ENCODE measurements around the gene RGS3. TPM values are rescaled to one million over a fixed set of nuclear protein-coding genes. Genes with fewer than 3 reads are reported as not detected.

The RGS3 gene
- total RNA-seq, 2 donors from 2014 or later: 23.0 to 85.8 TPM

DNA sequence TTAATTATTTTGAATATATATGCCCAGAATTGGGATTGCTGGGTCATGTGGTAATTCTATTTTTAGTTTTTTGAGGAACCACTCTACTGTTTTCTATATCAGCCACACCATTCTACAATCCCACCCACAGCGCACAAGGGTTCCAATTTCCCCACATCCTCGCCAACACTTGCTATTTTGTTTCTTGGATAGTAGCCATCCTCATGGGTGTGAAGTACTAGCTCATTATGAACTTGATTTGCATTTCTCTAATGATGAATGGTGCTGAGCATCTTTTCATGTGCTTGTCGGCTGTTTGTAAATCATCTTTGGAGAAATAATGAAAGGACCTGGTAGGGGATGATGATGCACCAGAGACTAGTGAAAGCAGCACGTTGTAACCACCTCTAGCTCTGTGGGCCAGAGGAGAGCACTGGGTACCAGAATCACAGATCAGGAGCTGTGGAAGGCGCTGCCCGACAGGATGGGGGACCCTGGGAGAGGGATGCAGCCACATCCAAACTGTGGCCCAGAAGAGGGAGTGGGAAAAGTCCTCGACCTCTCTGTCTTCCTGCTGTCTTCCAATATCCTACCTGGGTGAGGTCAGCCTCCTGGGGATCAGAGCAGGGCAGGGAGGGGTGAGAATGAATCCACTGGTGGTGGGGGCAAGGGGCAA is 155.4 kb downstream of the RGS3 start:
- Mint-ChIP-seq H3K4me3 (peak overlapping the region; percentile 73), H3K36me3 (ENCODE audit: low read depth) (no peaks in the 10 kb centered on the region), H3K27ac (peak overlapping the region; percentile 95), H3K27me3 (peaks cover 10% of the 10 kb centered on the region), H3K4me1 (peaks cover 52% of the 10 kb centered on the region), H3K9me3 (no peaks in the 10 kb centered on the region)
- no peak for ATAC-seq (replicated peaks)

DNA sequence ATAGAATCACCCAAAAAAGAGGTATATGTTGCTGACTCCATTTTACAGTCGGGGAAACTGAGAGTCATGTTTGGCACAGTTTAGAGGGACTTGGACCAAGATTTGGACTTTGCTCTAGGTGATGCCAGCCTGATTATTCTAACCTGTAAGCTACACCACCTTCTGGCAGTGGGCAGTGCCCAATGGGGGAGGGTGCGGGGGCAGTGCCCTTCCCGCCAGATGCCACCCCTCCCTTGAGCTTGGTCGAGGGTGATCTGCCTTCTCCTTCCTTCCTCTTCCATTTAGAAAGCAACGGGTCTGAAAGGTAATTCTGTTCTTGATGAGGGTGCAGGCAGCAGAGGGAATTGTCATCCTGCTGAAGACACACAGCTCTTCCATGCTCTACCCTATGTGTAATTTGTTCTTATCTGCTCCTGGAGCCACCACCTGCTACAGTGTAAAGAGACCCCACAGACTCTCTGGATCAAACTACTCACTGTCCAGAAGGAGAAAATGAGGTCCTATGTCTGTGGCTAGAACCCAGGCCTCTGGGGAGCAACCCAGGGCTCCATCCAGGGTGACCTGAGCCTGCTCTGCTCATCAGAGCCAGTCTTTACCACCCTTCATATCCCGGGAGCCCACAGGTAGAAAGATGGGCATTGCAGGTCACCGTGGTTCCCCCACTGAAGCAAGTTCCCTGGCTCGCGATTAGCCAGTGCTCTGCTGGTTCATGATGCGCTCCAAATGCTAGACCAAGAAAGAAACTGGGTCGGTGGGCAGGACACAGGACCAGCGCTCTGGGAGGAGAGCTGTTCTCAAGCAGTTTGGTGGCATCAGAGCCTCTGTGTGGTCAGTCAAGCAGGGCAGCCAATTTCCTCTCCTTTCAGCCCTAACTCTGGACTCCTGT is 156.2 kb downstream of the RGS3 start:
- Mint-ChIP-seq H3K36me3 (ENCODE audit: low read depth) (no peaks in the 10 kb centered on the region), H3K9me3 (no peaks in the 10 kb centered on the region), H3K27me3 (peaks cover 8% of the 10 kb centered on the region), H3K4me1 (peaks cover 46% of the 10 kb centered on the region), H3K4me3 (peak overlapping the region; percentile 73), H3K27ac (peak overlapping the region; percentile 95)
- ATAC-seq (replicated peaks): no peak

DNA sequence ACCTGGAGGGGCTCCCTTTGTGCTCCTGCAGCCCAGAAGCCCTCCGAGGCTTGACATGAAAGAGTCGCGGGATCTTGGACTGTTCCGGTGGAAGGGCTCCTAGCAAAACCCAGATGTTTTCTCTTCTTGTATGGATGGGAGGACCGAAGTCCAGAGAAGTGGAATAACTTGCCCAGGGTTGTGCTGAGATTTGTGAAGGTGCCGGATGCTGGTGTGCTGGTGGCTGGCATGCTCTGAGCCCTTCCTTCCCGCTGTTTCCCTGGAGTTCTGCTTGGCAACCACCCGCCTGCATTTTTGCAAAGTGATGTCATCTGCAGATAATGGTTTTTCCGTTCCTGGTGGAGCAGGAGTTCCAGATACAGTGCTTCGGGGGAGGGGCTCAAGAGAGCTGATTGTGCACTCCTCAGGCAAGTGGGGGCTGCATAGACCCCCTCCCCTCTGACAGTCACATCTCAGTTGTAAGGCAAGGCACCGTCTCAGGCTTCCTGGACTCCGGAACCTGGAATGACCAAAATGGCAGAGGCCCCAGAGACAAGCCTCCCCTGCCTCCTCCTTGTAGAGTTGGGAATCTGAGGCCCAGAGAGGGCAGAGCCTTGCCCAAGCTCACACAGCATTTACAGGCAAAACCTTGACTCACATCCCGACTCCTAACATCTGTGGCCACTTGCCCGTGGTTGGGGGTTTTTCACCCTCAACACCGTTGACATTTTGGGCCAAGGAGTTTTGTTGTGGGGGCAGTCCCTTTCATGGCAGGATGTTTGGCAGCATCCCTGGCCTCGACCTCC is 157.0 kb downstream of the RGS3 start:
- H3K4me1 Mint-ChIP-seq: peaks cover 38% of the 10 kb centered on the region
- H3K27ac Mint-ChIP-seq: peak overlapping the region; percentile 95
- peaks cover 8% of the 10 kb centered on the region for H3K27me3 Mint-ChIP-seq
- no peaks in the 10 kb centered on the region for H3K9me3 Mint-ChIP-seq
- no peaks in the 10 kb centered on the region for H3K36me3 Mint-ChIP-seq (ENCODE audit: low read depth)
- peak; percentile 53 for ATAC-seq (replicated peaks)
- H3K4me3 Mint-ChIP-seq: peak overlapping the region; percentile 73

DNA sequence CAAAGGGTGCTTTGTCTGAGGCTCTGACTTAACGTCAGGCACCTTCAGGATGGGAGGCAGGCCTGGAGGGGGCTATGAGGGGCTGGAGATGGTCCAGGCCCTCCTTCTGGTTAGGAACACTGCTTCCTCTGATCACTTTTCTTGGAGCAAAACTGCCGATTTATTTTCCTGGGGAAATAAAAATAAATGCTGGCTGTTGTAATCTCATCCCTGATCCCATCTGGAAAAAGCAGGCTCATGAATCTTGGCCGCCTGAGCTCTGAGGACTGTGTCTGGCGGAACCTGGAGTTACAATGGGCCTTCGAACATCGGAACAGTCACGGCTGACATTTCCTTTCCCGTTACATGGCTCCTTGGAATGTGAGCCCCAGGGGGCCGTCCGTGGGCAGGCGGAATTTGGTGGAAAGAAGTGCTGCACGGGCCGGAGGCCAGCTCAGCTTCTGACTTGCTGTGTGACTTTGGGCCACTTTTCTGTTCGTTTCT is 157.8 kb downstream of the RGS3 start:
- H3K4me1 Mint-ChIP-seq: peaks cover 35% of the 10 kb centered on the region
- ATAC-seq (replicated peaks): no peak
- peak overlapping the region; percentile 95 for H3K27ac Mint-ChIP-seq
- H3K36me3 Mint-ChIP-seq (ENCODE audit: low read depth): no peaks in the 10 kb centered on the region
- peaks cover 8% of the 10 kb centered on the region for H3K27me3 Mint-ChIP-seq
- no peaks in the 10 kb centered on the region for H3K9me3 Mint-ChIP-seq
- H3K4me3 Mint-ChIP-seq: peak overlapping the region; percentile 73

DNA sequence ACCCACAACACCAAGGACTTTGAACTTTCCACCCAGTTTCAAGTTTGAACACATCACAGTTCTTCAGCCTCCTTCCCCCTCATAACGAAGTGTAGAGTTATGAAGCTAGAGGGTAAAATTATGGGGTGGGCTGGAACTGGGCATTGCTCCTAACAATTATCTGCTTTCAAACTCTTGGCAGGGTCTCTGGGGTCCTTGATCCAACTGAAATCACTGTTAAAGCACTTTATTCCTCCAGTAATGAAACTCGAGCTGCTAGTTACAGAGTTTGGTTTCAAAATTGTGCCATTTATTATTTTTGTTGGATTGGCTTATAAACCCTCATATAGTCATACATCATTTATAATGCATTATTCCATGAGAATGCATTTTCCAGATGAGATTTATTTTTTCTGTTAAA is 158.5 kb downstream of the RGS3 start:
- peaks cover 35% of the 10 kb centered on the region for H3K4me1 Mint-ChIP-seq
- peak overlapping the region; percentile 73 for H3K4me3 Mint-ChIP-seq
- peaks cover 8% of the 10 kb centered on the region for H3K27me3 Mint-ChIP-seq
- H3K36me3 Mint-ChIP-seq (ENCODE audit: low read depth): no peaks in the 10 kb centered on the region
- H3K9me3 Mint-ChIP-seq: no peaks in the 10 kb centered on the region
- H3K27ac Mint-ChIP-seq: peak overlapping the region; percentile 95
- ATAC-seq (replicated peaks): no peak

DNA sequence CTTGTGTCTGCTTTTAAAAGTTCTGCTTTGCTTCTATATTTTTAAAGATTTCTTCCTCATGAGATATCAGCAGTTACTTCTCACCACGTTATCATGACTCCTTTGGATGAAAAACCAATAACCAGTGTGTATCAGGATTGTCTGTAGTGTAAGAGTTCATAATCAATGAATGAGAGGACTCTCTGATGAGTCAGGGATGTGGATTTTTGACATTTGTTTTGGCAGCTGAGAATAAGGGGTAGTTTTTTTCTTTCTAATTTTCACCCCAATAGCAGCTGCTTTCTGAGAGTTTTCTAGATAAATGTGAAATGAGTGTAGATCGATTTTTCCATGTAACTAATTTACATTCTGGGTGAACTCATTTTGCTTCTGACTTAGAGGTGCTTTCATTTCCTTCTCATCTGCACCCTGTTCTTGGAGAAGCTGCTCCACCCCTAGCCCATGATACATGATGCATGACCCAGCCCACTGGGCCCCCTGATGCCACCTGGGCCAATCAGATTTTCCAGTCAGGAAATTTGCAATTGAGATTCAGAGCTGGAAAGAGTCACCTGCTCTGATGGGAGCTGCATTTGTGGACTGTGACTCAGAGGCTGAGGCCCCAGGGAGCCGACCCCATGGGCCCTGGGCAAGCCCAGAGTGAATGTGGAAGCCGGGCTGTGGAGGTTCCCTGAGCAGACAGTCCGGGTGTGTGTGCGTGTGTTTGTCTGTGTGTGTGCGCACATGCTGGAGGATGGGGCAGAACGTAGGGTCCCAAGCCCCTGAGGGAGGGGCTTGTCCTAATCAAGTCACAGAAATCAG is 159.3 kb downstream of the RGS3 start:
- ATAC-seq (replicated peaks): peak; percentile 91
- Mint-ChIP-seq H3K27ac (peak overlapping the region; percentile 95), H3K4me3 (peak overlapping the region; percentile 73), H3K4me1 (peaks cover 29% of the 10 kb centered on the region), H3K9me3 (no peaks in the 10 kb centered on the region), H3K27me3 (peaks cover 8% of the 10 kb centered on the region), H3K36me3 (ENCODE audit: low read depth) (no peaks in the 10 kb centered on the region)

DNA sequence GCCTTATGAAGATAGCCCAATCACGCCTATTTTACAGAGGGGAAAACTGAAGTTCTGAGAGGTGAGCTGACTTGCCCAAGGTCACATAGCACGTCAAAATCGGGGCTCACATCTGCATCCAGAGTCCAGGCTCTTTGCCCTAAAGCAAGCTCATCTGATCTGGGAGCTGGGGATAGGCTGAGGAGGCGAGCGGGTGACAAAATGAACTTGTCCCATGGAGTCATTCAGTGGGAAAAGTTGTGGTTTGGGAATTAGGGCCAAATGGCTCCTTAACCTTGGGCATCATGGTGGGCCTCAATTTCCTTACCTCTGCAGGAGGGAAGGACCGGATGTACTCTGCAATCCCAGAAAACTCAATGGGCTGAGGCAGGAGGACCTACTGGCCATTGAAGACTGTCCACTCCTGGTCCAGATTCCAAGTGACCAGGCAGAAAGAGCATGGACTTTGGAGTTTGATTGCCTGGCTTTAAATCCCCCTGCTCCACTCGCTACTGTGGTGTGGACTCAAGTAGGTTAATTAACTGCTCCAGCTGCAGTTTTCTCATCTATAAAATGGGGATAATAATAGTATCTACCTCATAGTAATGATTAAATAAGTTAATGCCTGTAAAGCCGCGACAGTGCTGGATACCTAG is 160.4 kb downstream of the RGS3 start:
- Mint-ChIP-seq H3K9me3 (no peaks in the 10 kb centered on the region), H3K4me1 (peaks cover 24% of the 10 kb centered on the region), H3K4me3 (peak overlapping the region; percentile 73), H3K36me3 (ENCODE audit: low read depth) (no peaks in the 10 kb centered on the region), H3K27me3 (peaks cover 10% of the 10 kb centered on the region), H3K27ac (peak overlapping the region; percentile 95)
- ATAC-seq (replicated peaks): no peak

DNA sequence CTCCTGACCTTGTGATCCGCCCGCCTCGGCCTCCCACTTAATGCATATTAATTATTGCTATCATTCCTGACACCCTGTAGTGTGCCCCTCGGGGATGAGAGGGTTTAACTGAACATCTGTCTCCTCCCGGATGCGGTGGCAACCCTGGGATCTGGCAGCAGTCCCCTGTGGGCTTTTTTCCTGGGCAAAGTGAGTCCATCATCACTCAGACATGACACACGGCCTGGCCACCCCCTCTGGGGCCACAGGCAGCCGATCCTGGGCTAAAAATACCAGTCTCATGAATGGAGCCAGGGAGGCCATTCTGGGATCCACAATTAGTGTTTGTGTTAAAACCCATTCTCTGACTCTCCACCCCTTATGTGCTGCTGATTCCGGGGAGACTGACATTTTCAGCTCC is 161.2 kb downstream of the RGS3 start:
- H3K27me3 Mint-ChIP-seq: peaks cover 8% of the 10 kb centered on the region
- no peak overlapping the region for H3K4me3 Mint-ChIP-seq
- H3K27ac Mint-ChIP-seq: no peak overlapping the region
- H3K9me3 Mint-ChIP-seq: no peaks in the 10 kb centered on the region
- H3K36me3 Mint-ChIP-seq (ENCODE audit: low read depth): no peaks in the 10 kb centered on the region
- no peak for ATAC-seq (replicated peaks)
- peaks cover 18% of the 10 kb centered on the region for H3K4me1 Mint-ChIP-seq

DNA sequence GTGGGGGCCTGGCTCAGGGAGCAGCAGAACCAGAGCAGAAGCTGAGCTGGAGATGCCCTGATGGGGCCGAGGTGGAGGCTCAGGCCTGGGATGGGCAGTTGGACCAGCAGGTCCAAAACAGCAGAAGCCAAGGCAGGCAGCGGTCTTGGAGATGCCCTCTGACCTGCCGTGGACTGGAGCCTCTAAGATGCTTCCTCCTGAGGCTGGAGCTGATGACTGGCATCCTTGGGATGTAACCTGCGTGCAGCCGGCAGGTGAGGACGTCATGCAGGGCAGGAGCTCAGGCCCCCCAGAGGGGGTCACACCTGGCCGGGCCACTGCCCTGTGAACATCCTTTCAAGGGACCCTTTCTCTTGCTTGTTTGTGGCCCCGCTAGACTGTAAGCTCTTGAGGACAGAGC is 162.0 kb downstream of the RGS3 start:
- no peak for ATAC-seq (replicated peaks)
- no peak overlapping the region for H3K27ac Mint-ChIP-seq
- peaks cover 15% of the 10 kb centered on the region for H3K4me1 Mint-ChIP-seq
- no peak overlapping the region for H3K4me3 Mint-ChIP-seq
- H3K9me3 Mint-ChIP-seq: no peaks in the 10 kb centered on the region
- H3K36me3 Mint-ChIP-seq (ENCODE audit: low read depth): no peaks in the 10 kb centered on the region
- peaks cover 8% of the 10 kb centered on the region for H3K27me3 Mint-ChIP-seq

DNA sequence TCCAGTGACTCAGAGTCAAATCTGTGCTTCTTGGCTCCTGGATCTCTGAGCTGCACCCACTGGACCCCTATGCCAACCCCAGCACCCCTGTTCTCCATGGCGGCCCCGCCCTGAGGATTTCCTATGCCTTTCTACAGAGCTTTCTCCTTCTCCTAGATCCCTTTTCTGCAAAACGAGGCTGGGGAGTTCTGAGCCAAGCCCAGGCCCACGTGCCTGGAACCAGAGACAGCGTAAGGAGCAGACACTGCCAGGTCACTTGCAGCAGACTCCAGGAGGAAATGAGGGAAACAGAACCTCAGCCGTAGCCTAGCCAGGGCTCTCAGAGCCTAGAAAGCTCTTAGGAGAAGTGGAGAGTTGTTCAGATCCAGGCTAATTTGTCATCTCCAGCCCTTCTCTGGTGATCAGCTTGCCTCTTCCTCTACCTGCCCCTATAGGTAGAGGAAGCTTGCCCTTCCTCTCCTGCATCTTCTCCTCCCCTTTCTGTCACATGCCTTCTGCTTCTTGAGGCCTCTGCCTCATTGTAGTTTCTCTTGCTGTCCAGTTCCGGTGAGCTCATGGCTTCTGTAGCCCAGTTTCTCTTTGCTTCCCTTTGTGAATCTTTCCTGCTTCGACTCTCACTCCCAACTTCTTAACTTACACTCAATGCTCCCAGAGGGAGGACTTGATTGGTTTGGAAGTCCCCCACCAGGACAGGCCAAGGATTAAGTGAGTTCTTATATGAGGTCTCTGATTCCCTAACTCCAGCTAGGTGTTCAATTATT is 163.4 kb downstream of the RGS3 start:
- no peaks in the 10 kb centered on the region for H3K36me3 Mint-ChIP-seq (ENCODE audit: low read depth)
- ATAC-seq (replicated peaks): no peak
- H3K4me3 Mint-ChIP-seq: no peak overlapping the region
- H3K27ac Mint-ChIP-seq: peak overlapping the region; percentile 10
- H3K27me3 Mint-ChIP-seq: peaks cover 8% of the 10 kb centered on the region
- H3K4me1 Mint-ChIP-seq: peaks cover 12% of the 10 kb centered on the region
- H3K9me3 Mint-ChIP-seq: no peaks in the 10 kb centered on the region

DNA sequence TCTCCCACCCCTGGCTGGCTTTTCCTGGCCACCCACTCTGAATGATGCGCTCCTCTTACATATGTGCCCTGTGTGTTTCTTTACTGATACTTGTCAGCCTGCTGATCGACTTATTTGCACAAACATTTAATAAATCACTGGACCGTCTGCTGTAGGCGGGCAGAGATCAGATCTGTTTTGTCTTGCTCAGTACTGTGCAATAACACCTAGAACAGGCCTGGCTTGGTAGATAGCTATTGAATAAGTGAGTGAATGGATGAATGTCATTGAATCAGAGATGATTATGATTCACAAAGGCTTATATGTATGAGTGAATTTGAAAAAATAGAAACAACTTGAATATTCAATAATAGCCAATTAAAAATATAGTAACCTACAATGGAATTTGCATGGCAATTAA is 165.1 kb downstream of the RGS3 start:
- Mint-ChIP-seq H3K4me1 (peaks cover 4% of the 10 kb centered on the region), H3K9me3 (no peaks in the 10 kb centered on the region), H3K4me3 (no peak overlapping the region), H3K36me3 (ENCODE audit: low read depth) (no peaks in the 10 kb centered on the region), H3K27ac (no peak overlapping the region), H3K27me3 (peaks cover 12% of the 10 kb centered on the region)
- ATAC-seq (replicated peaks): no peak

DNA sequence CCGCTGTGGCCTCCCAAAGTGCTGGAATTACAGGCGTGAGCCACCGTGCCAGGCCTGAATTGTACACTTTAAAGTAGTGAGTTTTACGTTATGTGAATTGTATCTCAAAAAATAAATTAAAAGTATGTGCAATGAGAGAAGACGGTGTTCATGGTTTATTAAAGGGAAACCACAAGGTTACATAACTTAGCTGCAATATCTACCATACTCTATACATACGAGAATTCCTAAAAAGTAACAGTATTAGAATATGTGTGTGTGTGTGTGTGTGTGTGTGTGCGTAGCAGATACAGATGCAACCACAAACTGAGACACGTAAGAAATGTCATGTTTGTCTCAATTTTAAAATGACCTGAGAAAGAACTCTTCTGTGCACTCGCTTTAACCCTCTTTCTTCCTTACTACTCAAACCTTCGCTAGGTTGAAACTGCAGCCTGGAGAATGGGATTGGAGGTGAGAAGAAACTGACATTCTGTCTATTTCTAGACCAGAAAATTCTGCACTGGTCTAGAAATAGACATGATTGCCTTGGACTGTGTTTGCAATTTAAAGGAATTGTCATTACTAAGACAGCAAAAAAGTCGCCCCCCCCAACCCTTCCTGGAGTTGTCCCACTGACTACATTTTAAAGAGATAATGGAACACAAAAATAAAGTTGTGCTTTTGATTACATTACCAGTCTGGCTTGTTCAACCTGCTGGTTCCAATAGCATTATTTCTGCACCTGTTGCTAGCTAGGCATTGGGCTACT is 167.0 kb downstream of the RGS3 start:
- no peak overlapping the region for H3K27ac Mint-ChIP-seq
- no peak overlapping the region for H3K4me3 Mint-ChIP-seq

More for the DNA sequence above, 167.0 kb downstream of the RGS3 start:
- peaks cover 4% of the 10 kb centered on the region for H3K4me1 Mint-ChIP-seq
- ATAC-seq (replicated peaks): no peak
- peaks cover 9% of the 10 kb centered on the region for H3K27me3 Mint-ChIP-seq
- H3K36me3 Mint-ChIP-seq (ENCODE audit: low read depth): no peaks in the 10 kb centered on the region
- no peaks in the 10 kb centered on the region for H3K9me3 Mint-ChIP-seq

All from activated T-helper 17 cell treated with anti-CD3 and anti-CD28 coated beads, Interleukin-2, amount 50 U/mL, for 72 hours (primary cell).